ENCODE results near the gene APLN. TPM values are rescaled to one million over a fixed set of nuclear protein-coding genes. Genes with fewer than 3 reads are reported as not detected.

Gene APLN
- total RNA-seq, 1 experiment from 2014 or later, result not detected

GRCh38 chrX:129653181-129653970, 1.4 kb downstream of the APLN start:
- H3K27me3 Mint-ChIP-seq (ENCODE audit: insufficient read depth, unreplicated experiment), result peaks cover 56% of the 10 kb centered on the region
- H3K9me3 Mint-ChIP-seq (ENCODE audit: unreplicated experiment), result no peaks in the 10 kb centered on the region
- BruUV-seq (replicated peaks), result no TSS peak
- no peak for DNase-seq (ENCODE audit: unreplicated experiment)
- no peaks in the 10 kb centered on the region for H3K4me1 Mint-ChIP-seq (ENCODE audit: insufficient read depth, unreplicated experiment)
- intact Hi-C loops (cut with micrococcal nuclease), result no loop called here
- H3K36me3 Mint-ChIP-seq (ENCODE audit: insufficient read depth, unreplicated experiment), result peaks cover 9% of the 10 kb centered on the region
- no peak for TF ChIP-seq CTCF (IDR thresholded peaks at IDR 0.05; ENCODE audit: unreplicated experiment)
- no peak overlapping the region for H3K27ac Mint-ChIP-seq (ENCODE audit: low read depth, unreplicated experiment)
- peak overlapping the region; percentile 71 for H3K4me3 Mint-ChIP-seq (ENCODE audit: unreplicated experiment)
- CTCF ChIA-PET, result interaction anchor here (0.6 to 4.5 kb wide), 5 partner anchors 12 to 270 kb away, joined by 3 to 24 read pairs (median 6); no protein-coding TSS in a partner anchor
- POLR2A ChIA-PET, result no interaction called here

GRCh38 chrX:129652565-129653169, 2.1 kb downstream of the APLN start:
- BruUV-seq (replicated peaks), result no TSS peak
- TF ChIP-seq CTCF (IDR thresholded peaks at IDR 0.05; ENCODE audit: unreplicated experiment), result no peak
- H3K27me3 Mint-ChIP-seq (ENCODE audit: insufficient read depth, unreplicated experiment), result peaks cover 63% of the 10 kb centered on the region
- no peak for DNase-seq (ENCODE audit: unreplicated experiment)
- H3K9me3 Mint-ChIP-seq (ENCODE audit: unreplicated experiment), result no peaks in the 10 kb centered on the region
- H3K36me3 Mint-ChIP-seq (ENCODE audit: insufficient read depth, unreplicated experiment), result peaks cover 9% of the 10 kb centered on the region
- H3K4me3 Mint-ChIP-seq (ENCODE audit: unreplicated experiment), result no peak overlapping the region
- H3K27ac Mint-ChIP-seq (ENCODE audit: low read depth, unreplicated experiment), result no peak overlapping the region
- H3K4me1 Mint-ChIP-seq (ENCODE audit: insufficient read depth, unreplicated experiment), result no peaks in the 10 kb centered on the region
- intact Hi-C loops (cut with micrococcal nuclease), result no loop called here
- POLR2A ChIA-PET, result interaction anchor here (1.1 kb wide), 1 partner anchor 10 kb away, joined by 3 read pairs; no protein-coding TSS in a partner anchor
- CTCF ChIA-PET, result interaction anchor here (2.2 to 4.5 kb wide), 2 partner anchors 15 to 74 kb away, joined by 6 to 24 read pairs; no protein-coding TSS in a partner anchor

- Mint-ChIP-seq H3K9me3 (ENCODE audit: unreplicated experiment) (no peaks in the 10 kb centered on the region), H3K36me3 (ENCODE audit: insufficient read depth, unreplicated experiment) (peaks cover 9% of the 10 kb centered on the region), H3K27ac (ENCODE audit: low read depth, unreplicated experiment) (no peak overlapping the region), H3K4me1 (ENCODE audit: insufficient read depth, unreplicated experiment) (no peaks in the 10 kb centered on the region), H3K27me3 (ENCODE audit: insufficient read depth, unreplicated experiment) (peaks cover 70% of the 10 kb centered on the region), H3K4me3 (ENCODE audit: unreplicated experiment) (no peak overlapping the region)
- no TSS peak for BruUV-seq (replicated peaks)
- ChIA-PET CTCF (interaction anchor here (2.2 to 4.5 kb wide), 2 partner anchors 14 to 75 kb away, joined by 6 to 24 read pairs; no protein-coding TSS in a partner anchor), POLR2A (interaction anchor here (1.1 kb wide), 1 partner anchor 9 kb away, joined by 3 read pairs; no protein-coding TSS in a partner anchor)
- DNase-seq (ENCODE audit: unreplicated experiment), result no peak
- TF ChIP-seq CTCF (IDR thresholded peaks at IDR 0.05; ENCODE audit: unreplicated experiment), result no peak
- intact Hi-C loops (cut with micrococcal nuclease), result no loop called here
Measured at GRCh38 chrX:129651756-129652564, 2.8 kb downstream of the APLN start.
